GM12874 (cell line): ENCODE data around the gene RBM10.

Experiments
- TF ChIP-seq, protein P1 (sequence below): IDR thresholded peaks from 2 replicates; pipeline ENCODE4 v1.5.1; 2011; ENCODE audit warnings: low read depth, mild to moderate bottlenecking, control low read depth, low read length, moderate library complexity; ENCODE audit not compliant: insufficient read depth

Gene RBM10

DNA sequence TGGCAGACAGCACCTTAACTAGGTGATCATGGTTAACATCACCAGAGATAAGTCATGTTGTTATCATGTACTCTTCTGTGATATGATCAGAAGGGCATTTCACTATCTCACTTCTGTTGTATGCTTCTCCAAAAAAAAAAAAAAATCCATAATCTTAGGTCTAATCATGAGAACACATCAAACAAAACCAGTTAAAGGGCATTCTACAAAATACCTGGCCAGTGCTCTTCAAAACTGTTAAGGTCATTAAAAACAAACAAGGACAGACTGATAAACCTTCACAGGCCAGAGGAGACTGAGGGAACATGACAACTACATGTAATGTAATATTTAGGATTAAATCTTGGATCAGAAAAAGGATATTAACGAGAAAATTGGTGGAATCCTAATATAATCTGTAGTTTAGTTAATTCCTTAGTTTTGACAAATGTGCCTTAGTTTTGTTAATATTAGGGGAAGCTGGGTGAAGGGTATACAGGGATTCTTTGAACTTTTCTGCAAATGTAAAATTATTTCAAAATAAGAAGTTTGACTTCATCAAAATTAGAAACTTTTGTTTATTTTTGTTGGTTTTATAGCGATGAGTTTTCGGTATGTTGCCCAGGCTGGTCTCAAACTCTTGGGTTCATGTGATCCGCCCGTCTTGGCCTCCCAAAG, 18.0 kb downstream of the RBM10 start:
- TF ChIP-seq, protein P1, sequence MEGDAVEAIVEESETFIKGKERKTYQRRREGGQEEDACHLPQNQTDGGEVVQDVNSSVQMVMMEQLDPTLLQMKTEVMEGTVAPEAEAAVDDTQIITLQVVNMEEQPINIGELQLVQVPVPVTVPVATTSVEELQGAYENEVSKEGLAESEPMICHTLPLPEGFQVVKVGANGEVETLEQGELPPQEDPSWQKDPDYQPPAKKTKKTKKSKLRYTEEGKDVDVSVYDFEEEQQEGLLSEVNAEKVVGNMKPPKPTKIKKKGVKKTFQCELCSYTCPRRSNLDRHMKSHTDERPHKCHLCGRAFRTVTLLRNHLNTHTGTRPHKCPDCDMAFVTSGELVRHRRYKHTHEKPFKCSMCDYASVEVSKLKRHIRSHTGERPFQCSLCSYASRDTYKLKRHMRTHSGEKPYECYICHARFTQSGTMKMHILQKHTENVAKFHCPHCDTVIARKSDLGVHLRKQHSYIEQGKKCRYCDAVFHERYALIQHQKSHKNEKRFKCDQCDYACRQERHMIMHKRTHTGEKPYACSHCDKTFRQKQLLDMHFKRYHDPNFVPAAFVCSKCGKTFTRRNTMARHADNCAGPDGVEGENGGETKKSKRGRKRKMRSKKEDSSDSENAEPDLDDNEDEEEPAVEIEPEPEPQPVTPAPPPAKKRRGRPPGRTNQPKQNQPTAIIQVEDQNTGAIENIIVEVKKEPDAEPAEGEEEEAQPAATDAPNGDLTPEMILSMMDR: no peak

DNA sequence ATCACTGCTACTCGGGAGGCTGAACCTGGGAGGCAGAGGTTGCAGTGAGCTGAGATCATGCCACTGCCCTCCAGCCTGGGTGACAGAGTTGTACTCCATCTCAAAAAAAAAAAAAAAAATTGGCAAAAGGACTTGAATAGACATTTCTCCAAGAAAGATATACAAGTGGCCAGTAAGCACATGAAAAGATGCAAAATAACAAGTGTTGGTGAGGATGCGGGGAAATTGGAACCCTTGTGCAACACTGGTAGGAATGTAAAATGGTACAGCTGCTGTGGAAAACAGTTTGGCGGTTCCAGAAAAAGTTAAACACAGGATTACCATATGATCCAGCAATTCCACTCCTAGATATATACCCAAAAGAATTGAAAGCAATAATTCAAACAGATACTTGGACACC, 19.4 kb downstream of the RBM10 start:
- TF ChIP-seq, protein P1: no peak

DNA sequence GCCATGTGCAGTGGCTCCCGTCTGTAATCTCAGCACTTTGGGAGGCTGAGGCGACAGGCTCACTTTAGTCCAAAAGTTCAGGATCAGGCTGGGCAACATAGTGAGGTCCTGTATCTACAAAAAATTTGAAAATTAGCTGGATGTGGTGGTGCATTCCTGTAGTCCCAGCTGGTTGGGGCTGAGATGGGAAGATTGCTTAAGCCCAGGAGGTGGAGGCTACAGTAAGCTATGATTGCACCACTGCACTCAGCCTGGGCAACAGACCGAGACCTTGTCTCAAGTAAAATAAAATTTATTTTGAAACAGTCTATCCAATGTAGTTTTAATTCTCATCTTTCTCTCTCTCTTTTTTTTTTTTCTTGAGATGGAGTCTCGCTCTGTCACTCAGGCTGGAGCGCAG, 21.1 kb downstream of the RBM10 start:
- TF ChIP-seq, protein P1: no peak

GRCh38 chrX:47168495-47169073, 23.6 kb downstream of the RBM10 start:
- TF ChIP-seq, protein P1: no peak

GRCh38 chrX:47169273-47169672, 24.3 kb downstream of the RBM10 start:
- TF ChIP-seq, protein P1: no peak

DNA sequence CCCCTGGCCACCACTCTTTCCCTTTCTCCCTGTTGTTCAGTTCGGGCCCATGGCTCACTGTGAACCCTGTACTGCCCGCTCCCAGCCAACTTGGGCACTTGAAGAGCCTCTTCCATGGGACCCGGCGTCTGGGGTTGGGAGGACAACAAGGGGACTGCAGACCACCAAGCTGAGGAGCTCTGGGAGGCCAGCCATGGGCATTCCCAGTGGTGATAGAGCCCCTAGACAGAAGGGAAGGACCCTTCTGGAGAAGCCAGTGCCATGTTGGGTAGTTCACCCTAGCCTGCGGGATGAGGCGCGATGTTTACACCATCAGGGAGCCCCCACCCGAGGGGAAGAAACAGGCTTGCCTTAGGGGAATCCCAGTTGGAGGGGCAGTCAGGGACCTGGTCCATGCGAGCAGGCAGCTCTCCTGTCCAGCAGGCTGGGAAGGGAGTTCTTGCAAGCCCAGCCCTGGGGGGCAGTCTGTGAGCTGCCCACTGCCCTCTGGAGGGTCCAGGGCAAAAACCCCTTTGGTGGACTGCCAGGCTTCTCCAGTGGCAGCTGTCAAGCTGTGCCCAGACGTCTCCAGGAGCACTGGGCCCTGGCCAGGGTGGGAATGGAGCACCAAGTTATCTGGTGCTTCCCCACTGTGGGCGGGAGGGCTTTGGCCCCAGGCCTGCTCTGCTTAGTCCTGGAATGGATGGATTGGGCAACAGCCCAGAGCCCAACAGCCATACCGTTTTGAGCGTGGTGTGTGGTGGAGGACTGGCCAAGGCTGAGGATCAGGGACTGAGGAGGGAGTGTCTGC, 24.9 kb downstream of the RBM10 start:
- TF ChIP-seq, protein P1: no peak

GRCh38 chrX:47170861-47171692, 26.1 kb downstream of the RBM10 start:
- TF ChIP-seq, protein P1: no peak
